IMR-90 (cell line): ENCODE data around the gene GARNL3. TPM values are rescaled to one million over a fixed set of nuclear protein-coding genes. Genes with fewer than 3 reads are reported as not detected.

Experiments used
- ATAC-seq: fragments of 200-7000 bp; cut with Tn5 transposase; 2 replicates; pipeline ENCODE4 v1.9.1; 2020; ENCODE audit warnings: low read depth, mild to moderate bottlenecking, moderate library complexity
- BruUV-seq: library from RNA; stranded (reverse); fragments of 400-500 nt; replicated peaks from 2 replicates; lab custom pipeline; 2021; lab: Mats Ljungman, UMichigan
- CTCF ChIA-PET: fragments of 300-600 bp; formaldehyde crosslinking; extraction: SDS; loops from one replicate; lab custom pipeline; 2021; ENCODE audit warnings: antibody characterized with exemption; lab: Yijun Ruan, JAX
- POLR2A ChIA-PET: fragments of 300-600 bp; sonication (Branson Sonifier 250); formaldehyde crosslinking; loops from one replicate; lab custom pipeline; 2022; ENCODE audit warnings: antibody characterized with exemption; ENCODE audit not compliant: unreplicated experiment; lab: Charles Lee
- DNase-seq: peaks from one replicate; pipeline ENCODE4 v3.0.0; 2013
- H2AFZ ChIP-seq: replicated peaks from 2 replicates; pipeline ENCODE3; 2013; ENCODE audit warnings: low read length, mild to moderate bottlenecking; ENCODE audit not compliant: poor library complexity
- H2AK5ac ChIP-seq: 2 replicates; pipeline ENCODE4 v1.6.1; 2013; ENCODE audit warnings: low read depth, low read length, inconsistent platforms
- H2AK9ac ChIP-seq: replicated peaks from 2 replicates; pipeline ENCODE3; 2013; ENCODE audit warnings: mild to moderate bottlenecking, low read depth, low read length, moderate library complexity; ENCODE audit not compliant: poor library complexity
- H2BK120ac ChIP-seq: 2 replicates; pipeline ENCODE4 v1.6.1; 2013; ENCODE audit warnings: low read depth, low read length, inconsistent platforms
- H2BK15ac ChIP-seq: 3 replicates; pipeline ENCODE4 v1.6.1; 2013; ENCODE audit warnings: low read depth, low read length, inconsistent platforms
- H2BK20ac ChIP-seq: 2 replicates; pipeline ENCODE4 v1.6.1; 2013; ENCODE audit warnings: low read depth, mild to moderate bottlenecking, inconsistent platforms, low read length, moderate library complexity
- H2BK5ac ChIP-seq: 2 replicates; pipeline ENCODE4 v1.6.1; 2013; ENCODE audit warnings: mild to moderate bottlenecking, low read depth, low read length, inconsistent platforms; ENCODE audit not compliant: poor library complexity, severe bottlenecking
- H3K14ac ChIP-seq: replicated peaks from 2 replicates; pipeline ENCODE4 v1.6.1; 2013; ENCODE audit warnings: low read depth, low read length, inconsistent platforms
- H3K18ac ChIP-seq: 2 replicates; pipeline ENCODE4 v1.6.1; 2013; ENCODE audit warnings: low read depth, low read length, control low read depth
- H3K23ac ChIP-seq: 2 replicates; pipeline ENCODE4 v1.6.1; 2013; ENCODE audit warnings: low read depth, low read length, inconsistent platforms
- H3K27ac ChIP-seq: 2 replicates; pipeline ENCODE4 v1.5.1; 2013; ENCODE audit warnings: mild to moderate bottlenecking, control low read depth, low read length; ENCODE audit not compliant: insufficient read depth
- H3K27me3 ChIP-seq: 2 replicates; pipeline ENCODE4 v1.6.1; 2013; ENCODE audit warnings: low read length; ENCODE audit not compliant: control insufficient read depth, insufficient read depth
- H3K36me3 ChIP-seq: 2 replicates; pipeline ENCODE4 v1.6.1; 2013; ENCODE audit warnings: low read length, mixed read lengths; ENCODE audit not compliant: control insufficient read depth, insufficient read depth
- H3K4ac ChIP-seq: 2 replicates; pipeline ENCODE4 v1.6.1; 2013; ENCODE audit warnings: low read depth, low read length, inconsistent platforms
- H3K4me1 ChIP-seq: 2 replicates; pipeline ENCODE4 v1.6.1; 2013; ENCODE audit warnings: low read length, mixed read lengths; ENCODE audit not compliant: control insufficient read depth, insufficient read depth
- H3K4me2 ChIP-seq: 2 replicates; pipeline ENCODE4 v1.6.1; 2013; ENCODE audit warnings: low read depth, mild to moderate bottlenecking, control low read depth, low read length, moderate library complexity
- H3K4me3 ChIP-seq: 2 replicates; pipeline ENCODE4 v1.5.1; 2013; ENCODE audit warnings: low read depth, mild to moderate bottlenecking, control low read depth, low read length, moderate library complexity; ENCODE audit not compliant: insufficient read depth
- H3K56ac ChIP-seq: 2 replicates; pipeline ENCODE4 v1.6.1; 2013; ENCODE audit warnings: low read length, inconsistent platforms; ENCODE audit not compliant: insufficient read depth; ENCODE audit errors: extremely low read depth
- H3K79me1 ChIP-seq, 2 experiments: 2 replicates each; pipeline ENCODE4 v1.6.1; 2013; ENCODE audit warnings: low read length in 2 of 2, inconsistent platforms in 1 of 2, low read depth in 1 of 2
- H3K9ac ChIP-seq: 2 replicates; pipeline ENCODE4 v1.6.1; 2013; ENCODE audit warnings: low read depth, low read length, control low read depth
- H3K9me1 ChIP-seq: 2 replicates; pipeline ENCODE4 v1.6.1; 2013; ENCODE audit warnings: low read length, inconsistent platforms; ENCODE audit not compliant: insufficient read depth
- H3K9me3 ChIP-seq: 2 replicates; pipeline ENCODE4 v1.6.1; 2013; ENCODE audit warnings: low read length; ENCODE audit not compliant: control insufficient read depth, insufficient read depth
- H4K20me1 ChIP-seq: 2 replicates; pipeline ENCODE4 v1.6.1; 2013; ENCODE audit warnings: low read length, inconsistent platforms; ENCODE audit not compliant: insufficient read depth
- H4K5ac ChIP-seq: 2 replicates; pipeline ENCODE4 v1.6.1; 2013; ENCODE audit warnings: mild to moderate bottlenecking, low read depth, low read length, control low read depth
- H4K8ac ChIP-seq, 2 experiments: 2 replicates each; pipeline ENCODE4 v1.6.1; 2013; ENCODE audit warnings: low read depth in 2 of 2, low read length in 2 of 2, control low read depth in 1 of 2, inconsistent platforms in 1 of 2
- H4K91ac ChIP-seq: 2 replicates; pipeline ENCODE4 v1.6.1; 2013; ENCODE audit warnings: low read depth, low read length, inconsistent platforms; ENCODE audit not compliant: insufficient read depth
- CHD1 ChIP-seq: IDR thresholded peaks from 2 replicates; pipeline ENCODE4 v1.6.1; 2012; ENCODE audit warnings: low read depth, low read length, improper control_type of control experiment
- CTCF ChIP-seq: conservative IDR thresholded peaks from 2 replicates; pipeline ENCODE4 v1.5.1; 2012; ENCODE audit warnings: mild to moderate bottlenecking, low read depth, low read length, improper control_type of control experiment
- ELK1 ChIP-seq: fragments of 150-350 bp; IDR thresholded peaks from 2 replicates; pipeline ENCODE4 v1.6.1; 2016; ENCODE audit warnings: low read depth, mild to moderate bottlenecking, low read length, moderate library complexity, borderline replicate concordance
- MXI1 ChIP-seq: IDR thresholded peaks from 2 replicates; pipeline ENCODE4 v1.6.1; 2012; ENCODE audit warnings: low read depth, mild to moderate bottlenecking, low read length, moderate library complexity, borderline replicate concordance
- RCOR1 ChIP-seq: IDR thresholded peaks from 2 replicates; pipeline ENCODE4 v1.6.1; 2012; ENCODE audit warnings: mild to moderate bottlenecking, low read length, improper control_type of control experiment; ENCODE audit not compliant: insufficient replicate concordance
- RFX5 ChIP-seq: IDR thresholded peaks from 2 replicates; pipeline ENCODE4 v1.8.0; 2012; ENCODE audit warnings: low read depth, mild to moderate bottlenecking, low read length, moderate library complexity
- WGBS, 2 experiments: methylation state at CpG; one replicate each; pipeline versions ENCODE4 v1.1.5 to v1.1.7; 2013; ENCODE audit warnings: missing lambda C conversion rate in 2 of 2; ENCODE audit not compliant: insufficient read length in 1 of 2; ENCODE audit errors: extremely low coverage in 2 of 2; 5-methylcytosine and 5-hydroxymethylcytosine counted together
- dilution Hi-C: fragments of 300-500 bp; cut with HindIII; formaldehyde crosslinking; loops from one replicate; pipeline ENCODE4 v1.14.3; 2018; ENCODE audit warnings: low sequenced_read_pairs; ENCODE audit not compliant: unreplicated experiment
- in situ Hi-C: fragments of 300-500 bp; cut with MboI; formaldehyde crosslinking; loops from 3 replicates; pipeline ENCODE4 v1.14.3; 2019; ENCODE audit warnings: low sequenced_read_pairs, inconsistent platforms, mixed read lengths
- intact Hi-C: fragments of 100-400 bp; cut with micrococcal nuclease; formaldehyde crosslinking; loops from 2 replicates; pipeline ENCODE4 v1.10.0; 2022
- polyA plus RNA-seq, 3 experiments: library from polyadenylated mRNA; depleted of rRNA; stranded (reverse); fragments of >200 nt; gene quantifications; 2 replicates each; pipeline ENCODE4 v1.2.3, GENCODE V29; 2012; ENCODE audit warnings: low replicate concordance in 1 of 3
- total RNA-seq: library from RNA; depleted of rRNA; stranded (reverse); fragments of >200 nt; gene quantifications from 2 replicates; pipeline ENCODE4 v1.2.3, GENCODE V29; 2012

The GARNL3 gene
- total and polyA plus RNA-seq, 2 of the 4 experiments (the other 2 are of a cell fraction): 1.9 to 5.0 TPM

- no peak overlapping the region for H3K4me3 ChIP-seq
- peaks cover 15 to 36% of the 10 kb centered on the region in 2 experiments; a peak in 3 of 4 replicates for H3K79me1 ChIP-seq
- no peak overlapping the region for H3K4ac ChIP-seq
- ChIA-PET CTCF (interaction anchor here (0.6 kb wide), 1 partner anchor 18 kb away, joined by 5 read pairs; no protein-coding TSS in a partner anchor), POLR2A (no interaction called here)
- H2BK5ac ChIP-seq: no peak overlapping the region
- H2AFZ ChIP-seq: no peak overlapping the region
- H2AK9ac ChIP-seq: no peak overlapping the region
- H4K20me1 ChIP-seq: peaks cover 3% of the 10 kb centered on the region
- no TSS peak for BruUV-seq
- peaks cover 70% of the 10 kb centered on the region for H3K36me3 ChIP-seq
- peaks cover 7% of the 10 kb centered on the region; the same call in 1 of the 2 replicates for H3K9me1 ChIP-seq
- H3K4me1 ChIP-seq: no peaks in the 10 kb centered on the region
- ATAC-seq: no peak
- TF ChIP-seq ELK1 (no peak), RFX5 (no peak), RCOR1 (no peak), CTCF (no peak), CHD1 (no peak), MXI1 (no peak)
- in situ Hi-C loops (no loop called here), dilution Hi-C loops (no loop called here), intact Hi-C loops (no loop called here)
- no peak overlapping the region for H3K23ac ChIP-seq
- 98% methylated on average over 6 of the region's 12 CpGs; no CpG with 5 or more reads in 1 of the 2 experiments for WGBS, 2 experiments
- no peak for DNase-seq
- H3K9me3 ChIP-seq: no peaks in the 10 kb centered on the region; the same call in 1 of the 2 replicates
- no peak overlapping the region for H2BK20ac ChIP-seq
- no peak overlapping the region for H2BK15ac ChIP-seq
- H3K9ac ChIP-seq: no peak overlapping the region
- H3K18ac ChIP-seq: no peak overlapping the region
- no peak overlapping the region for H3K14ac ChIP-seq
- H4K5ac ChIP-seq: no peak overlapping the region
- no peak overlapping the region for H4K91ac ChIP-seq
- H2AK5ac ChIP-seq: no peak overlapping the region
- H3K27ac ChIP-seq: no peak overlapping the region
- H4K8ac ChIP-seq: no peak overlapping the region
- H2BK120ac ChIP-seq: no peak overlapping the region
- no peak overlapping the region for H3K56ac ChIP-seq
- H3K4me2 ChIP-seq: no peak overlapping the region
- no peaks in the 10 kb centered on the region for H3K27me3 ChIP-seq
Measured at GRCh38 chr9:127437497-127438264, 173.1 kb downstream of the GARNL3 start.
